Right lobe of liver (tissue), 6 donors: ENCODE data around the gene PFAS. TPM values are rescaled to one million over a fixed set of nuclear protein-coding genes. Genes with fewer than 3 reads are reported as not detected.
A peak's percentile ranks its signal among the peaks of the same experiment; 100 is the strongest.

Experiments
- ATAC-seq, 4 donors: fragments of 200-7000 bp; cut with Tn5 transposase; one replicate each; pipeline ENCODE4 v1.9.1; 2020; ENCODE audit warnings: mild to moderate bottlenecking in 4 of 4, moderate library complexity in 4 of 4
- DNase-seq, 3 donors: peaks; one replicate each; pipeline ENCODE4 v3.0.0-alpha.2; 2020
- H3K27ac ChIP-seq, 3 donors: fragments of 200-600 bp; one replicate each; pipeline ENCODE4 v1.8.0; 2022
- H3K27me3 ChIP-seq, 2 donors: fragments of 200-600 bp; one replicate each; pipeline ENCODE4 v1.8.0; 2022
- H3K36me3 ChIP-seq, 4 donors: fragments of 200-600 bp; sonication (generic) in 1 of 4; one replicate each; pipeline versions ENCODE4 v1.5.1 to v1.8.0; 2017 to 2022; ENCODE audit warnings: control low read depth in 1 of 4
- H3K4me1 ChIP-seq, 4 donors: fragments of 200-600 bp; sonication (generic) in 1 of 4; one replicate each; pipeline versions ENCODE4 v1.5.1 to v1.8.0; 2017 to 2022; ENCODE audit warnings: control low read depth in 1 of 4
- H3K4me3 ChIP-seq, 3 donors: fragments of 200-600 bp; one replicate each; pipeline ENCODE4 v1.8.0; 2022
- H3K9me3 ChIP-seq, 4 donors: fragments of 200-600 bp; sonication (generic) in 1 of 4; one replicate each; pipeline versions ENCODE4 v1.5.1 to v1.8.0; 2017 to 2022; ENCODE audit warnings: control low read depth in 1 of 4
- CTCF ChIP-seq, 4 donors: fragments of 200-600 bp in 3 of 4; fragments of 450-650 bp in 1 of 4; IDR thresholded peaks; one replicate each; pipeline versions ENCODE4 v1.5.1 to v1.8.0; 2016 to 2022; ENCODE audit warnings: antibody characterized with exemption in 4 of 4, mild to moderate bottlenecking in 2 of 4
- POLR2A ChIP-seq: fragments of 450-650 bp; IDR thresholded peaks from one replicate; pipeline ENCODE4 v1.6.1; 2017; ENCODE audit warnings: antibody characterized with exemption, mild to moderate bottlenecking
- WGBS: methylation state at CpG from one replicate; pipeline ENCODE4 v1.1.6; 2018; ENCODE audit warnings: low coverage, low lambda C conversion rate; ENCODE audit not compliant: insufficient coverage; ENCODE audit errors: missing lambda C conversion rate; 5-methylcytosine and 5-hydroxymethylcytosine counted together
- intact Hi-C, 2 donors: fragments of 100-400 bp; cut with DNase I; formaldehyde crosslinking; loops; one replicate each; pipeline versions ENCODE4 v1.11.2 to v1.14.1; 2022
- total RNA-seq, 6 experiments: library from RNA; depleted of rRNA in 2 of 6; stranded (reverse); fragments of >200 nt in 2 of 6; fragmentation: NEBNext Ultra II Directional in 3 of 6; extraction: Animal tissue kit (Norgen Biotek cat#: 25700) in 3 of 6; gene quantifications; one replicate each; pipeline versions ENCODE4 v1.1.0 to v1.2.4, GENCODE V29; 2016 to 2023
- donor health status: DM: no; HTN: yes; CAD: no.
- donor health status: DM: no; HTN: no; CAD: no.
- donor health status: DM: no; HTN: no; CAD: no.
- donor health status: DM: no; HTN: yes; CAD: no.
- donor health status: DM: no; HTN: yes; CAD: no.

PFAS gene
- total RNA-seq, 6 experiments from 2014 or later, result 10.0 to 21.0 (median 15.6) TPM

DNA sequence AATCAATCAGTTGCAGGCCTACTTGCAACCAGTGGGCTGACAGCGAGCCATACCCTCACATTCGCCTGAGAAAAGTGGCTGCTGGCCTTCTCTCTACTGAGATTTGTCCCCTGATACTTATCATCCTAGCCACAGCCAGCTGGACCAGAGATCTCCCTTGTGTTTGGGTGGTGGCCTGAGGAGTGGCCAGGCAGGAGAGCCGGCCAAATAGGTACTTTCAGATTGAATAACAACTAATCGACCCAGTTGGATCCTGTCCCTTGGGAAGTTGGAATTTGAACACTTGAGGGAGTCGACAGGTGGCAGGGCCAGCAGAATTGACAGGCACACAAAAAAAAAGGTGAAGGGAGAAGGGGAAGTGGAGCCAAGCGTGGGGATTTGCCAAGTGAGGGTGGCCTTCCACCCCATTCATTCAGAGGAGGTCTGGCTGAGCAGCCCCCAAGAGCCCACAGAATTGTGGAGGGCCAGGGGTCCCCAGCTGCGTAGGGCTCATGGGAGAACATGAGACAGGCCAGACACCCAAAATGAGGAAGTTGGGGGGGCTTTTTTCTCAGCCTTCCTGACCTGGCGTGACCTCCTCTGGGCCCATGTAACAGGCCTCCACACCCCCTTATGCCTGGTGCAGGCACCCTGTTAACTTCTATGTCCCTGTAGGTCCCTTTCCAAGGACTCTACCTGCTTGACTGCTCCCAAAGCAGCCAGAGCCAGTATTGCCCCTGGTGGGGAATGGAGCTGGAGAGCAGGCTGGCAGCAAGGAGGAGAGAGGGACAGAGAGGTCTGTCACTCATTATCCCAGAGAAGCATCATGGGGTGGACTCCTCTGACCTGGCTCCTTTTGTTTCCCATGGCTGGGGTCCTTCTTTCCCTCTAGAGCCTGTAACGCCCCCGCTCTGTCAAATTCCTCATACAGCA lies 36.4 kb downstream of the PFAS start:
- peak overlapping the region in 2 of 3 donors; percentile 18 to 39 for H3K27ac ChIP-seq
- H3K36me3 ChIP-seq, result no peaks in the 10 kb centered on the region
- DNase-seq (peak; percentile 52 to 89 (median 79)), ATAC-seq (peak; percentile 72 to 85 (median 78))
- intact Hi-C loops, result no loop called here
- no peaks in the 10 kb centered on the region for H3K9me3 ChIP-seq
- H3K4me3 ChIP-seq, result no peak overlapping the region
- TF ChIP-seq CTCF (IDR thresholded peaks at IDR 0.05), result no peak
- TF ChIP-seq POLR2A, result no peak
- 46% methylated on average over 6 of the region's 10 CpGs for WGBS
- peaks cover 0 to 44% (median 10%) of the 10 kb centered on the region in 4 donors for H3K4me1 ChIP-seq
- no peaks in the 10 kb centered on the region for H3K27me3 ChIP-seq

DNA sequence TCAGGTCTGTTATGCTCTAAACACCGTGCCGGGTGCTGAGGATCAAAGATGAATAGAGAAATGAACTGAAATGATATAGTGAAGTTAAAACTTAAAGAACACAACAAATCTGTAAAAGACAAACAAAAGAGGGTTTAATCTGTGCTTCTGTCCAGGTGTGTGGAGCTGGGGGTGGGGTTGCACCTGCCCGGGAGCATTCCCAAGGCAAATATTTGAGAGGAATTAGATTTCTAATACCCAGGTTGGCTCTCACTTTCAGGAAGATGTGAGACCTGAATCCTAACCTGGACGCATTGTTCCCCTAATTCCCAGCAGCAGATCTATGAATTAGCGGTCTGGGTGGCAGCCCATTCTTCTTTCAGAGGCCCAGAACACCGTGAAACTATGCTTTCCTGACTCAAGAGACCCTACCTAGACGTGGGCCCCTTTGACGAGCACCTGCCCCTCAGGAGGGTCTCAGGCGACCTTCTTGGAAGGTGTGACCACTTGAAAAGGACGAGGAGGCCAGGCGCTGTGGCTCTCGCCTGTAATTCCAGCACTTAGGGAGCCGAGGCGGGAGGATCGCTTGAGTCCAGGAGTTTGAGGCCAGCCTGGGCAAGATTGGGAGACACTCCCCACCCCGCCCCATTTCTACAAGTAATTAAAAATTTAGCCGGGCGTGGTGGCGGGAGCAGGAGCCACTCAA lies 38.7 kb downstream of the PFAS start:
- peaks cover 0 to 44% (median 10%) of the 10 kb centered on the region in 4 donors for H3K4me1 ChIP-seq
- peak overlapping the region; percentile 59 to 80 (median 62) for H3K4me3 ChIP-seq
- DNase-seq (no peak), ATAC-seq (peak in 1 of 4 donors; percentile 1)
- TF ChIP-seq CTCF (IDR thresholded peaks at IDR 0.05), result no peak
- TF ChIP-seq POLR2A, result no peak
- intact Hi-C loops, result no loop called here
- 18% methylated on average over 11 of the region's 19 CpGs for WGBS
- no peaks in the 10 kb centered on the region for H3K27me3 ChIP-seq
- no peaks in the 10 kb centered on the region for H3K9me3 ChIP-seq
- H3K27ac ChIP-seq, result peak overlapping the region; percentile 80 to 92 (median 85)
- H3K36me3 ChIP-seq, result no peaks in the 10 kb centered on the region

- intact Hi-C loops, result no loop called here
- Histone ChIP-seq H3K9me3 (no peaks in the 10 kb centered on the region), H3K36me3 (no peaks in the 10 kb centered on the region), H3K27ac (peak within 1 kb of the TSS; percentile 80 to 92 (median 85)), H3K27me3 (no peaks in the 10 kb centered on the region), H3K4me1 (peaks cover 0 to 44% (median 10%) of the 10 kb centered on the region in 4 donors), H3K4me3 (peak within 1 kb of the TSS; percentile 59 to 80 (median 62))
- peak; percentile 65 for TF ChIP-seq POLR2A
- TF ChIP-seq CTCF (IDR thresholded peaks at IDR 0.05), result no peak
- DNase-seq (peak; percentile 90 to 93 (median 93)), ATAC-seq (peak; percentile 83 to 90 (median 86))
- WGBS, result 0% methylated on average over 26 of the region's 53 CpGs
These were observed 39.4 kb downstream of the PFAS start, which contains the start of gene RANGRF for GRCh38 chr17:8288336-8289102. Gene RANGRF, plus strand, starts transcription at chr17:8288670. Its CDS starts 119 bp downstream, at chr17:8288789.

GRCh38 chr17:8289103-8289397 lies 40.0 kb downstream of the PFAS start:
- Histone ChIP-seq H3K27ac (peak overlapping the region; percentile 80 to 92 (median 85)), H3K4me1 (peaks cover 0 to 44% (median 10%) of the 10 kb centered on the region in 4 donors), H3K36me3 (no peaks in the 10 kb centered on the region), H3K27me3 (no peaks in the 10 kb centered on the region), H3K4me3 (peak overlapping the region; percentile 59 to 80 (median 62)), H3K9me3 (no peaks in the 10 kb centered on the region)
- DNase-seq (no peak), ATAC-seq (no peak)
- intact Hi-C loops, result no loop called here
- no CpG with 5 or more reads among the region's 17 CpGs for WGBS
- TF ChIP-seq CTCF (IDR thresholded peaks at IDR 0.05) (no peak), POLR2A (no peak)
